Neural cell (in vitro differentiated cells): ENCODE results near the gene TSPOAP1. TPM values are rescaled to one million over a fixed set of nuclear protein-coding genes. Genes with fewer than 3 reads are reported as not detected.

Source experiments
- H2AFZ ChIP-seq: fragments of 200-600, 300-800 bp; sonication (generic), shearing (Covaris generic); 2 replicates; pipeline ENCODE4 v1.6.0; 2014; ENCODE audit warnings: low read depth, mild to moderate bottlenecking, antibody characterized with exemption, low read length, moderate library complexity
- H3F3A ChIP-seq: fragments of 200-600 bp; shearing (Covaris generic); 2 replicates; pipeline ENCODE4 v1.6.1; 2016; ENCODE audit warnings: mild to moderate bottlenecking, moderate library complexity, mixed read lengths, antibody characterized with exemption, low read length; ENCODE audit not compliant: insufficient read depth, poor library complexity, severe bottlenecking
- H3K27ac ChIP-seq: fragments of 200-600, 300-800 bp; sonication (generic), shearing (Covaris generic); 2 replicates; pipeline ENCODE4 v1.5.1; 2014; ENCODE audit warnings: mild to moderate bottlenecking, low read length, moderate library complexity
- H3K27me3 ChIP-seq: fragments of 300-800, 200-600 bp; sonication (generic), shearing (Covaris generic); 2 replicates; pipeline ENCODE4 v1.6.0; 2014; ENCODE audit warnings: mild to moderate bottlenecking, low read depth, low read length, moderate library complexity; ENCODE audit not compliant: insufficient read depth
- H3K36me3 ChIP-seq: fragments of 300-800, 200-600 bp; sonication (generic), shearing (Covaris generic); 2 replicates; pipeline ENCODE4 v1.5.1; 2014; ENCODE audit warnings: mild to moderate bottlenecking, antibody characterized with exemption, low read length, moderate library complexity; ENCODE audit not compliant: insufficient read depth
- H3K4me2 ChIP-seq: fragments of 300-800, 200-600 bp; sonication (generic), shearing (Covaris generic); 2 replicates; pipeline ENCODE4 v1.6.0; 2014; ENCODE audit warnings: mild to moderate bottlenecking, low read length
- H3K4me3 ChIP-seq: fragments of 300-800, 200-600 bp; sonication (generic), shearing (Covaris generic); 2 replicates; pipeline ENCODE4 v1.5.1; 2014; ENCODE audit warnings: mild to moderate bottlenecking, low read length, moderate library complexity
- H3K79me2 ChIP-seq: fragments of 200-600 bp; shearing (Covaris generic); replicated peaks from 2 replicates; pipeline ENCODE4 v1.6.0; 2014; ENCODE audit warnings: mild to moderate bottlenecking, low read length, moderate library complexity; ENCODE audit not compliant: insufficient read depth
- H3K9ac ChIP-seq: fragments of 300-800, 200-600 bp; sonication (generic), shearing (Covaris generic); 2 replicates; pipeline ENCODE4 v1.6.1; 2016; ENCODE audit warnings: mild to moderate bottlenecking, low read length, mixed read lengths
- H3K9me2 ChIP-seq: fragments of 200-600 bp; shearing (Covaris generic); 2 replicates; pipeline ENCODE4 v1.6.1; 2016; ENCODE audit warnings: mild to moderate bottlenecking, low read length, mixed read lengths; ENCODE audit not compliant: insufficient read depth
- H3K9me3 ChIP-seq: fragments of 200-600, 300-800 bp; sonication (generic), shearing (Covaris generic); 2 replicates; pipeline ENCODE4 v1.6.1; 2016; ENCODE audit warnings: mild to moderate bottlenecking, mixed run types, low read length, moderate library complexity, mixed read lengths
- H4K20me1 ChIP-seq: fragments of 200-600 bp; shearing (Covaris generic); 2 replicates; pipeline ENCODE4 v1.6.1; 2016; ENCODE audit warnings: mild to moderate bottlenecking, mixed run types; ENCODE audit not compliant: insufficient read depth
- EP300 ChIP-seq: fragments of 450-650 bp; conservative IDR thresholded peaks from 2 replicates; pipeline ENCODE4 v1.6.1; 2014; ENCODE audit warnings: antibody characterized with exemption, mild to moderate bottlenecking, moderate library complexity; ENCODE audit not compliant: poor library complexity, severe bottlenecking
- EZH2 ChIP-seq: fragments of 200-600, 300-800 bp; shearing (Covaris generic), sonication (generic); IDR thresholded peaks from 2 replicates; pipeline ENCODE4 v1.6.1; 2014; ENCODE audit warnings: antibody characterized with exemption, low read length, borderline replicate concordance, mild to moderate bottlenecking; ENCODE audit not compliant: insufficient read depth, poor library complexity, severe bottlenecking
- MXI1 ChIP-seq: fragments of 450-650 bp; conservative IDR thresholded peaks from 2 replicates; pipeline ENCODE4 v1.6.1; 2014; ENCODE audit warnings: antibody characterized with exemption, mild to moderate bottlenecking; ENCODE audit not compliant: poor library complexity, severe bottlenecking
- POLR2AphosphoS5 ChIP-seq: IDR thresholded peaks from 2 replicates; pipeline ENCODE4 v1.6.1; 2012
- RAD21 ChIP-seq: fragments of 450-650 bp; conservative IDR thresholded peaks from 2 replicates; pipeline ENCODE4 v1.6.1; 2014; ENCODE audit warnings: antibody characterized with exemption, mild to moderate bottlenecking, moderate library complexity
- SMC3 ChIP-seq: fragments of 450-650 bp; conservative IDR thresholded peaks from 2 replicates; pipeline ENCODE4 v1.6.1; 2014; ENCODE audit warnings: antibody characterized with exemption, mild to moderate bottlenecking, moderate library complexity; ENCODE audit not compliant: poor library complexity
- TAF1 ChIP-seq: IDR thresholded peaks from 2 replicates; pipeline ENCODE4 v1.6.1; 2012; ENCODE audit warnings: low read depth
- polyA plus RNA-seq: library from polyadenylated mRNA; depleted of rRNA; stranded (reverse); fragments of >200 nt; gene quantifications from 2 replicates; pipeline ENCODE4 v1.2.3, GENCODE V29; 2014
- TF ChIP-seq, protein P1 (sequence below): fragments of 450-650 bp; IDR thresholded peaks from 2 replicates; pipeline ENCODE4 v1.5.1; 2014; ENCODE audit warnings: antibody characterized with exemption, mild to moderate bottlenecking, moderate library complexity; ENCODE audit not compliant: poor library complexity, severe bottlenecking
- TF ChIP-seq, protein P2 (sequence below): IDR thresholded peaks from 2 replicates; pipeline ENCODE4 v1.6.1; 2012; ENCODE audit warnings: borderline replicate concordance

Gene TSPOAP1
- polyA plus RNA-seq, 1 donor from 2014 or later: 103 TPM

DNA sequence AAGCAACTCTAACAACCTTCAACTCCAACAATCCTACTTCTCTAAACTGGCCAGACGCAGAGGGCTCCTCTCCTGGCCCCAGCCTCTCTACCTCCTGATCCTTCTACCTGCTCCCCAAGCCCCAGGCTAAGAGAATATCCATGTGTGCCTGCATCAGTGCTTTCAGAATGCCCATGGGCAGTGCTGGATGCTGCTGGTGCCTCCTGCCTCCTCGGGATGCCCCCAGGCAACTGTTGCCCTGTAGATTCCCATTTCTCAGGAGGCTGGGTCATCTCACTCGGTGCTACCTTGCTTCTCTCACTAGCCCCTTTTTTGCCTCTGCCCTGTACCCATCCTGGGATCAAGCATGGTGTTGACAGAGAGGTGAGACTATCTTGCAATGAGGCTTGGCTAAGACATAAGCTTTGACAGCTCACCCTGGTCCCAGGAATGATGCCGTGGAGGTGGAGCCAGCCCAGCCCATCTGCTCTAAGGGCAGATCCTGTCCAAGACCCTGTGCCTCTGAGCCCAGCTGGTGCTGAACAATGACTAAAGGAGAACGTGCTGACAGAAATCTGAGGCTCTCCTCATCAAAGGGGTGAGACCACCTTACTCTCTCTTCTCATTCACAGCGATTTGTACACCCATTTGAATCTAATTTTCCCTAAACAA, 42.8 kb upstream of the TSPOAP1 start:
- no peak overlapping the region for H2AFZ ChIP-seq
- H3K27ac ChIP-seq: no peak overlapping the region
- no peaks in the 10 kb centered on the region for H3K9me3 ChIP-seq
- H3K4me2 ChIP-seq: no peak overlapping the region
- H4K20me1 ChIP-seq: no peaks in the 10 kb centered on the region
- no peaks in the 10 kb centered on the region for H3K36me3 ChIP-seq
- H3K9ac ChIP-seq: no peak overlapping the region
- no peaks in the 10 kb centered on the region for H3K27me3 ChIP-seq
- no peaks in the 10 kb centered on the region for H3K9me2 ChIP-seq
- no peaks in the 10 kb centered on the region for H3K79me2 ChIP-seq
- H3F3A ChIP-seq: no peaks in the 10 kb centered on the region
- TF ChIP-seq, protein P1, sequence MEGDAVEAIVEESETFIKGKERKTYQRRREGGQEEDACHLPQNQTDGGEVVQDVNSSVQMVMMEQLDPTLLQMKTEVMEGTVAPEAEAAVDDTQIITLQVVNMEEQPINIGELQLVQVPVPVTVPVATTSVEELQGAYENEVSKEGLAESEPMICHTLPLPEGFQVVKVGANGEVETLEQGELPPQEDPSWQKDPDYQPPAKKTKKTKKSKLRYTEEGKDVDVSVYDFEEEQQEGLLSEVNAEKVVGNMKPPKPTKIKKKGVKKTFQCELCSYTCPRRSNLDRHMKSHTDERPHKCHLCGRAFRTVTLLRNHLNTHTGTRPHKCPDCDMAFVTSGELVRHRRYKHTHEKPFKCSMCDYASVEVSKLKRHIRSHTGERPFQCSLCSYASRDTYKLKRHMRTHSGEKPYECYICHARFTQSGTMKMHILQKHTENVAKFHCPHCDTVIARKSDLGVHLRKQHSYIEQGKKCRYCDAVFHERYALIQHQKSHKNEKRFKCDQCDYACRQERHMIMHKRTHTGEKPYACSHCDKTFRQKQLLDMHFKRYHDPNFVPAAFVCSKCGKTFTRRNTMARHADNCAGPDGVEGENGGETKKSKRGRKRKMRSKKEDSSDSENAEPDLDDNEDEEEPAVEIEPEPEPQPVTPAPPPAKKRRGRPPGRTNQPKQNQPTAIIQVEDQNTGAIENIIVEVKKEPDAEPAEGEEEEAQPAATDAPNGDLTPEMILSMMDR: no peak
- no peak for TF ChIP-seq SMC3
- no peak for TF ChIP-seq TAF1
- no peak for TF ChIP-seq RAD21
- TF ChIP-seq MXI1: no peak
- no peak for TF ChIP-seq EP300
- no peak for TF ChIP-seq EZH2
- TF ChIP-seq POLR2AphosphoS5: no peak
- TF ChIP-seq, protein P2, sequence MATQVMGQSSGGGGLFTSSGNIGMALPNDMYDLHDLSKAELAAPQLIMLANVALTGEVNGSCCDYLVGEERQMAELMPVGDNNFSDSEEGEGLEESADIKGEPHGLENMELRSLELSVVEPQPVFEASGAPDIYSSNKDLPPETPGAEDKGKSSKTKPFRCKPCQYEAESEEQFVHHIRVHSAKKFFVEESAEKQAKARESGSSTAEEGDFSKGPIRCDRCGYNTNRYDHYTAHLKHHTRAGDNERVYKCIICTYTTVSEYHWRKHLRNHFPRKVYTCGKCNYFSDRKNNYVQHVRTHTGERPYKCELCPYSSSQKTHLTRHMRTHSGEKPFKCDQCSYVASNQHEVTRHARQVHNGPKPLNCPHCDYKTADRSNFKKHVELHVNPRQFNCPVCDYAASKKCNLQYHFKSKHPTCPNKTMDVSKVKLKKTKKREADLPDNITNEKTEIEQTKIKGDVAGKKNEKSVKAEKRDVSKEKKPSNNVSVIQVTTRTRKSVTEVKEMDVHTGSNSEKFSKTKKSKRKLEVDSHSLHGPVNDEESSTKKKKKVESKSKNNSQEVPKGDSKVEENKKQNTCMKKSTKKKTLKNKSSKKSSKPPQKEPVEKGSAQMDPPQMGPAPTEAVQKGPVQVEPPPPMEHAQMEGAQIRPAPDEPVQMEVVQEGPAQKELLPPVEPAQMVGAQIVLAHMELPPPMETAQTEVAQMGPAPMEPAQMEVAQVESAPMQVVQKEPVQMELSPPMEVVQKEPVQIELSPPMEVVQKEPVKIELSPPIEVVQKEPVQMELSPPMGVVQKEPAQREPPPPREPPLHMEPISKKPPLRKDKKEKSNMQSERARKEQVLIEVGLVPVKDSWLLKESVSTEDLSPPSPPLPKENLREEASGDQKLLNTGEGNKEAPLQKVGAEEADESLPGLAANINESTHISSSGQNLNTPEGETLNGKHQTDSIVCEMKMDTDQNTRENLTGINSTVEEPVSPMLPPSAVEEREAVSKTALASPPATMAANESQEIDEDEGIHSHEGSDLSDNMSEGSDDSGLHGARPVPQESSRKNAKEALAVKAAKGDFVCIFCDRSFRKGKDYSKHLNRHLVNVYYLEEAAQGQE: no peak
- no peak overlapping the region for H3K4me3 ChIP-seq

- no peak overlapping the region for H3K4me3 ChIP-seq
- TF ChIP-seq TAF1 (no peak), MXI1 (no peak), SMC3 (no peak), RAD21 (no peak), EP300 (no peak), EZH2 (no peak), POLR2AphosphoS5 (no peak)
- TF ChIP-seq, protein P1: no peak
- TF ChIP-seq, protein P2: no peak
- H3K36me3 ChIP-seq: no peaks in the 10 kb centered on the region
- no peaks in the 10 kb centered on the region for H4K20me1 ChIP-seq
- H3K9me3 ChIP-seq: no peaks in the 10 kb centered on the region
- H3K79me2 ChIP-seq: no peaks in the 10 kb centered on the region
- no peak overlapping the region for H3K27ac ChIP-seq
- H3K9ac ChIP-seq: no peak overlapping the region
- H2AFZ ChIP-seq: no peak overlapping the region
- no peak overlapping the region for H3K4me2 ChIP-seq
- H3K27me3 ChIP-seq: no peaks in the 10 kb centered on the region
- H3K9me2 ChIP-seq: no peaks in the 10 kb centered on the region
- no peaks in the 10 kb centered on the region for H3F3A ChIP-seq
Observed at GRCh38 chr17:58370716-58371115, 42.1 kb upstream of the TSPOAP1 start.
